Hematopoietic multipotent progenitor cell treated with erythropoietin and hydrocortisone succinate and interleukin-3 and kit ligand, for 6 days (in vitro differentiated cells): ENCODE data around the gene TCF25.
A peak's percentile ranks its signal among the peaks of the same experiment; 100 is the strongest.
"Not testable (repeated sequence)": the region's sequence is repeated elsewhere in the genome, so short reads cannot be mapped to it uniquely, and the experiment has no call there.

Experiments
- DNase-seq: peaks from one replicate; pipeline ENCODE4 v3.0.0-alpha.2; 2015

TCF25 gene

DNA sequence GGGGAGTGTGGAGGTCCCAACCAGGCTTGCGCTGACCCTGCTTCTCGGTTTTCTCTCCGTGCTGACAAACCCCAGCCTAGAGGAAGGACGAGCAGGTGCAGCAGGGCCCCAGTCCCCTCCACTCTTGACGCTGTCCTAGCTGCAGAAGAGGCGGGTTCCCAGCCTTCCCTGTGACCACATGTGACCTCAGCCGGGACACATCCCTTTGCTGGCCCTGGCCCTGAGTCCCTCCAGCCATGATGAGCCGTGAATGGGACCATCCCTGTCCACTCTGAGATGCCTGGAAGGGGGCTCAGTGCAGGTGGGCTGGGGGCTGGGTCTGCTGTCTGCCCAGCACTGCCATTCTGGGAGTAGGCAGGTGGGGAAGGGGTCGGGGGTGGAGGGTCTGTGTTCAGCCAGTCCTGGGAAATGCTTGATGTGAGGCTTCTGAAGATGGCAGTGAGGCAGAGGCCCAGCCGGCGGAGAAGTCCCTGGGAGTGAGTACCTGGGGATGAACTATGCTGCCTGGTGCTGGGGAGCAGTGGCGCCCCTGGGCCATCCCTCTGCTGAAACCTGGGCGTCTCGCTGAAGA is 47.8 kb downstream of the TCF25 start:
- no peak for DNase-seq

- peak; percentile 47 for DNase-seq
Observed at GRCh38 chr16:89921702-89922476, 48.5 kb downstream of the TCF25 start.

DNA sequence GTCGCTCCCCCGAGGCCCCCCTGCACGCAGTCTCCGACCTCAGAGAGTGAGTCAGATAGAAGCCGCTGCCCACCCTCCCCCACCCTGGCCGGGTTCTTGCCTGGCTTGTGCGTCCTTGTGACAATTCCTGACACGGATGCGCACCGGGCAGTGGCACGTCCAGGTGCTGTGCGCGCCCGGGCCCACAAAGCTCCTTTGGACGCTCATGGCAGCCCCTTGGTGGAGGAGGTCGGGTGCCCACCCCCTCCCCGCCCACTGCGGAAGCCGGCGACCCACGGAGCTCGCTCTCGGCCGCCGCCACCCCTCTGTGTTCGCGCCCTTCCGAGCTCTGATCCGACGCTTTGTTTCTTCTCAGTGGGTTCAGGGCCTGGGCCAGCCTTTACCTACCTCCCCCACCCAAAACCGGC is 49.1 kb downstream of the TCF25 start:
- DNase-seq: peak; percentile 54

- DNase-seq: peak; percentile 77
Observed at GRCh38 chr16:89922884-89923639, 49.7 kb downstream of the TCF25 start, which contains the start of gene TUBB3. TUBB3 (plus strand) TSS chr16:89923342; CDS start chr16:89923402, 60 bp downstream.

DNA sequence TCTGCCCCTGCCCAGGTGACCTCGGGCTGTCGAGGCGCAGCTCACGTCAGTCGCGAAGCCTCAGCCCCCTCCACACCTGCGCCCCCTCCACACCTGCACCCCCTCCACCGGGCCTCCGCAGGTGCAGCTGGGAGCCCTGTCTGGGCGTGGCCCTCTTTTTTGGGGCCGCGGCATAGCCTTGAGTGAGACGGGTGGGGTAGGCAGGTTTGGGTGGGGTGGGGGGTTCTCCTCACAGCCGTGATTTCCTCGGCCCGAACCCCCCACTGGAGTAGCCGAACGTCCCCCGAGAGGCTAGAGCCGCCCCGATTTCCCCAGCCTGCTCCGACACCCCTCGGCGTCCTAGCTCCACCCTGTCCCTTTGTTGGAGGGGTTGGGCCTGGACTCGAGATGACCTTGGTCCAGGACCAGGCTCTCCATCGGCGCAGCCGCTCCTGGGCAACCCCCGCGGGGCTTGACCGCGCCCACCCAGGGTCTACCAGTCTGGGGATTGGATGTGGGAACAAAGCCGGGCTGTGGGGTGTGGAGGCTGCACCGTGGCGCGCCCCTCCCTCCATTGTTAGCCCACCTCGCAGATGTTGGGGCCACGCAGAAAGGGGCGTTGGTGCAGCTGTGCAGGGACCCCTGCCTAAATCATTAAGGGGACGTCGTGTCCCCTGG is 50.4 kb downstream of the TCF25 start:
- DNase-seq: no peak

DNA sequence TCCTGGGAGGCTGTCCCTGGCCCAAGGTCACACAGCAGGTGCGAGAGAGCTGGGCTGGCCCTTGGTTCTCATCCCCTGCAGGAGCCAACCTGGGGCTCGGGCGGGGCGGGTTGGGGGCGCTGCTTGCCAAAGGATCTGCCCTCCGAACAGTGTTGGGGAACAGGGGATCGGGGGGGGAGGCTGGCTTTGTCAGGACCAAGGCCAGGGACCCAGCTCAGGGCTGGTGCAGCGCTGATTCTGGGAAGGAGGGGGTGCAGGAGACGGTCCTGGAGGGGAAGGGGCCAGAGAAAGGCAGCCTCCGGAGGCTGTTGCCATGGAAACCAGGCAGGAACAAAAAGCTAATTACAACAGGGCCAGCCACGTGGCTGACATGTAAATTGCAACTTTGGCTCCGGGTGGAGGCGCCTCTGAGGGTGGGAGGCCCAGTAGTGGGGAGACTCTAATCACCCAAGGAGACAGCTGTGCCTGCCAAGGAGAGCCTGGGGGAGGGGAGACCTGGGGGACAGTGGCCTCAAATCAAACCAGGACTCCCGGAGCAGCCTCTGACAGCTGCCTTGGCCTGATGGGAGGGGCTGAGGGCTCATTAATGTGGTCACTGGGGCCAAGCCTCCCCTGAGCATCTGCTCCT is 51.0 kb downstream of the TCF25 start:
- peak; percentile 69 for DNase-seq

DNA sequence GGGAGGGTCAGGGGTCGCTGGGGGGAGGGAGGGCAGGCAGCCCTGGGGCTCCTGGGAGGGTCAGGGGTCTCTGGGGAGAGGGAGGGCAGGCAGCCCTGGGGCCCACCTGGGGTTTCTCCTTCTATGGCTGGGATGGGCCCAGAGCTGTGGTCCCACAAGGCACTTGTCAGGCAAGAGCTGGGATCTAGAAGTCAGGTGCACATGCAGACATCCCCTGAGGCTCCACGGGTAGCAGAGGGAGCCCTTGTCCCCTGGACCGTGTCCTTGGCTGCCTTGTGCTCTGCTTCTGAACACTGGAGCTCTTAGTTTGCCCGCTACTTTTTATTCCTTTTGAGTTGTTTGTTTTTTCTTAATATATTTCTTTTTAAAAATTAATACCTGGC is 51.5 kb downstream of the TCF25 start:
- DNase-seq: no peak

- no peak for DNase-seq
Observed at GRCh38 chr16:89925596-89926079, 52.2 kb downstream of the TCF25 start.

DNA sequence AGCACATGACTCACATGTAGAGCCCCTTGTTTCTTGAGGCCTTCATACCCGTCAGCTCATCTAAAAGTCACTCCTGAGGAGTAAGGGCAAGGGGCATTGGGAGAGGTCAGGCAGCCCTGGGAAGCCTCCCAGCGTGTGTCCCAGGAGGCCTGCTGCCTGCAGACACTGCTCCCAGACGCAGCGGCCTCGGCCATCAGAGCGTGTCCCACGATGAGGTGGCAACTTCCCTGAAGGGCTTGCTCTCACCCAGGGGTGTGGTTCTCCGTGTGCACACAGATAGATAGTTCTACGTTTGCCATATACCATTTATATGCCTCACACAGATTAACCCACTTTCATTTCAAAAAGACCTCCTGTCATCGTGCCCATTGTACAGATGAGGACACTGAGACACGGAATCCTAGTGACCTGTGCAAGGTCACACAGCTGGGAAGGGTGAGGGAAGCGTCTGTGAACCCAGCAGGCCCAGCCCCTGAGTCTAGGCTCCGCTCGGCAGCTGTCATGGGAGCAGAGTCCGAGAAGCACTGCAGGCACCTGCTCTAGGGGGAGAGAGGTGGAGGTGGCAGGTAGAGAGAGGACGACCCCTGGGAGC is 58.0 kb downstream of the TCF25 start:
- no peak for DNase-seq

- no peak for DNase-seq
Observed at GRCh38 chr16:89931964-89932363, 58.6 kb downstream of the TCF25 start.

DNA sequence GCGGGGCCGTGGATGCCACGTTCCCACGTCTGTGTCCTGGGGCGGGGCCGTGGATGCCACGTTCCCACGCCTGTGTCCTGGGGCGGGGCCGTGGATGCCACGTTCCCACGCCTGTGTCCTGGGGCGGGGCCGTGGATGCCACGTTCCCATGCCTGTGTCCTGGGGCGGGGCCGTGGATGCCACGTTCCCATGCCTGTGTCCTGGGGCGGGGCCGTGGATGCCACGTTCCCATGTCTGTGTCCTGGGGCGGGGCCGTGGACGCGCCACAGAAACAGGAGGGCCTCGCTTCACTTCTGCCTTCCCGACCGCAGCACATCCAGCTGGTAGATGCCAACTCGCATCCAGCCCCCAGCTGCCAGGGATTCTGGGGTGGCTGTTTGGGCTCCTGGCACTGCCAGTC is 60.6 kb downstream of the TCF25 start:
- DNase-seq: not testable (repeated sequence)

DNA sequence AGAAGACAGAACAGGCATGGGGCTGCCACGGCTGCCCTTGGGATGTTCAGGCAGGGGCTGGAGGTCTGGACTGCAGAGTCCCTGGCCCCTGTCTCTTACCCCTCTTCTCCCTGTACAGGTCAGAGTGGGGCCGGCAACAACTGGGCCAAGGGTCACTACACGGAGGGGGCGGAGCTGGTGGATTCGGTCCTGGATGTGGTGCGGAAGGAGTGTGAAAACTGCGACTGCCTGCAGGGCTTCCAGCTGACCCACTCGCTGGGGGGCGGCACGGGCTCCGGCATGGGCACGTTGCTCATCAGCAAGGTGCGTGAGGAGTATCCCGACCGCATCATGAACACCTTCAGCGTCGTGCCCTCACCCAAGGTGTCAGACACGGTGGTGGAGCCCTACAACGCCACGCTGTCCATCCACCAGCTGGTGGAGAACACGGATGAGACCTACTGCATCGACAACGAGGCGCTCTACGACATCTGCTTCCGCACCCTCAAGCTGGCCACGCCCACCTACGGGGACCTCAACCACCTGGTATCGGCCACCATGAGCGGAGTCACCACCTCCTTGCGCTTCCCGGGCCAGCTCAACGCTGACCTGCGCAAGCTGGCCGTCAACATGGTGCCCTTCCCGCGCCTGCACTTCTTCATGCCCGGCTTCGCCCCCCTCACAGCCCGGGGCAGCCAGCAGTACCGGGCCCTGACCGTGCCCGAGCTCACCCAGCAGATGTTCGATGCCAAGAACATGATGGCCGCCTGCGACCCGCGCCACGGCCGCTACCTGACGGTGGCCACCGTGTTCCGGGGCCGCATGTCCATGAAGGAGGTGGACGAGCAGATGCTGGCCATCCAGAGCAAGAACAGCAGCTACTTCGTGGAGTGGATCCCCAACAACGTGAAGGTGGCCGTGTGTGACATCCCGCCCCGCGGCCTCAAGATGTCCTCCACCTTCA is 61.5 kb downstream of the TCF25 start:
- no peak for DNase-seq

GRCh38 chr16:89935620-89936019 is 62.2 kb downstream of the TCF25 start:
- not testable (repeated sequence) for DNase-seq

GRCh38 chr16:89936034-89936433 is 62.6 kb downstream of the TCF25 start:
- DNase-seq: no peak

DNA sequence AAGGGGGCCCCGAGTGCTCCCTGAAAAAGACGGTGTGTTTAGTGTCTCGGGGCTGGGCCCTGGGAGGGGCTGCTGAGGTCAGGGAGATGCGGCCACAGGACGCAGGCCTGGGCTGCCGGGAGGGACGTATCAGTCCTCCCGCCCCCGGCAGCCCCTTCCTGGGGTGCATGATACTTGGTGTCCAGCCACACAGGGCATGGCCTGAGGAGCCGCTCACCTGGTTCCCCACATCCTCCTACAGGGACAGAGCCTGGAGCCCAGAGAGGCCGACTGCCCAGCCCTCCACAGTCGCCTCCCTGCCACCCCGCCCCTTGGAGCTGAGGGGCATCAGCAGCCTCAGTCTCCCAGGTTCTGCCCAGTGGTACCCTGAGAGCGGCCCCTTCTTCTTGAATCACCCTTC is 63.1 kb downstream of the TCF25 start:
- no peak for DNase-seq

DNA sequence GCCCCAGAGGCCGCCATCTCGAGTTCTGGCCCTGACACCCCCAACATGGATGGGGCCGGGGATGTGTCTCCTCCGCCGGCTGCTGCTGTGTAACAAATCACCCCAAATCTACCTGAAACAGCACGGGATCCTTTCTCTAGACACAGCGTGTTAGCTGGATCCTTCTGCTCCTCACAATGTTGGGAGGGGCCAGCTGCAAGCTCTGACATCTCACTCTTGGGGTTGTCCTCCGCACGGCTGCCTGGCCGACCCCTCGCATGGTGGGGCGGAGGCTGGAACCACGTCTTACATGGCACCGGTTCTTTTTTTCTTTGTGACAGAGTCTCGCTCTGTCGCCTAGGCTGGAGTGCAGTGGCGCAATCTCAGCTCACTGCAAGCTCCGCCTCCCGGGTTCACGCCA is 63.6 kb downstream of the TCF25 start:
- DNase-seq: no peak

DNA sequence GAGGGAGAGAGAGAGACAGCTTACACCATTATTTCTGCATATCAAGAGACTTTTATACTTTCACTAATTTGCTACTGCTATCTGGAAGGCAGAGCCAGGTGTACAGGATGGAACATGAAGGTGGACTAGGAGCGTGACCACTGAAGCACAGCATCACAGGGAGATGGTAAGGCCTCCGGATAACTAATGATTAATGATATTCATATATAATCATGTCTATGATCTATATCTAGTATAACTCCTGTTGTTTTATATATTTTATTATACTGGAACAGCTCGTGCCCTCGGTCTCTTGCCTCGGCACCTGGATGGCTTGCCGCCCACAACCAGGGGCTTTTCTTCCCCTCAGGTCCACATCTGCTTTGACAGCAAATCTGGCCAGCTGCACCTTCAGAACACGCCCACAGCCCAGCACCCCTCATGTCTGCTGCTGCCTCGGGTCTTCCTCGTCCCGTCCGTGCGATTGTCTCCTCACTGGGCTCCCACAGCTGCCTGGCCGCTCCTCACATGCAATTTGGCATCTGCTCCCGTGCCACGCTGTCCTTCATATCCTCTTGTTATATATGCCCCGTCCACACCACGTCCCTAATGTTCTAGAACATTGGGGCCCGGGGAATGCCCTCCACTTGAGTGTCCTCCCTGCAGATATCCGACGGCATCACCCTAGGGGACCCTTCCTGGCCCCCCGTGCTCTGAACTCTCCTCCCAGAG is 64.9 kb downstream of the TCF25 start:
- DNase-seq: no peak

- no peak for DNase-seq
Observed at GRCh38 chr16:89944773-89945172, 71.4 kb downstream of the TCF25 start.

GRCh38 chr16:89945654-89946053 is 72.3 kb downstream of the TCF25 start:
- DNase-seq: no peak

GRCh38 chr16:89946515-89946914 is 73.1 kb downstream of the TCF25 start:
- DNase-seq: no peak
